Heart left ventricle (tissue), 13 donors: ENCODE data around the gene PTPRC.

Experiments used
- CTCF ChIP-seq, 12 donors: fragments of 200-600 bp; sonication (generic) in 4 of 12; IDR thresholded peaks; one replicate each; pipeline versions ENCODE4 v1.5.0 to v1.8.0; 2018 to 2022; ENCODE audit warnings: antibody characterized with exemption in 12 of 12, mild to moderate bottlenecking in 5 of 12
- POLR2A ChIP-seq, 2 donors: fragments of 450-650 bp; IDR thresholded peaks; one replicate each; pipeline ENCODE4 v1.6.1; 2017; ENCODE audit warnings: antibody characterized with exemption in 2 of 2, mild to moderate bottlenecking in 2 of 2, moderate library complexity in 2 of 2
- donor health status: ischemic (EF 13 %, LVEDD 7.1; RV severe dilation, severe dysfunction).
- donor health status: DM: no; HTN: yes; CAD: no.
- donor health status: DM: no; HTN: no; CAD: no.
- donor health status: ischemic (EF 25% LVEDD 6.9; RV normal size, moderate dysfunction).
- donor health status: ischemic (EF 25% LVEDD 5.7; RV mildly dilated, moderate dysfunction).
- donor health status: ischemic (EF 35%, LVEDD 5.7; RV mildly dilated, moderate dysfunction).
- donor health status: nonischemic (EF 11% LVEDD 7.7; RV severe dilation, severe dysfunction).
- donor health status: DM: yes; HTN: yes; CAD: no.
- donor health status: PGD.
- donor health status: ischemic (EF 29% LVEDD 5.4; RV normal size, mild dysfunction).
- donor health status: nonischemic (EF 23%, LVEDD 6.1; RV moderate dilation, normal function).

GRCh38 chr1:198805498-198806151 lies 166.8 kb downstream of the PTPRC start:
- TF ChIP-seq CTCF (IDR thresholded peaks at IDR 0.05) (no peak), POLR2A (IDR thresholded peaks at IDR 0.05) (no peak)
